ENCODE data around the gene KRTAP5-6. TPM values are rescaled to one million over a fixed set of nuclear protein-coding genes. Genes with fewer than 3 reads are reported as not detected.
"Not testable (repeated sequence)": the region's sequence is repeated elsewhere in the genome, so short reads cannot be mapped to it uniquely, and the experiment has no call there.

Gene KRTAP5-6
- total and polyA plus RNA-seq, 2 donors (not counting 1 experiment from before 2014, with no cell fraction given) = not detected

DNA sequence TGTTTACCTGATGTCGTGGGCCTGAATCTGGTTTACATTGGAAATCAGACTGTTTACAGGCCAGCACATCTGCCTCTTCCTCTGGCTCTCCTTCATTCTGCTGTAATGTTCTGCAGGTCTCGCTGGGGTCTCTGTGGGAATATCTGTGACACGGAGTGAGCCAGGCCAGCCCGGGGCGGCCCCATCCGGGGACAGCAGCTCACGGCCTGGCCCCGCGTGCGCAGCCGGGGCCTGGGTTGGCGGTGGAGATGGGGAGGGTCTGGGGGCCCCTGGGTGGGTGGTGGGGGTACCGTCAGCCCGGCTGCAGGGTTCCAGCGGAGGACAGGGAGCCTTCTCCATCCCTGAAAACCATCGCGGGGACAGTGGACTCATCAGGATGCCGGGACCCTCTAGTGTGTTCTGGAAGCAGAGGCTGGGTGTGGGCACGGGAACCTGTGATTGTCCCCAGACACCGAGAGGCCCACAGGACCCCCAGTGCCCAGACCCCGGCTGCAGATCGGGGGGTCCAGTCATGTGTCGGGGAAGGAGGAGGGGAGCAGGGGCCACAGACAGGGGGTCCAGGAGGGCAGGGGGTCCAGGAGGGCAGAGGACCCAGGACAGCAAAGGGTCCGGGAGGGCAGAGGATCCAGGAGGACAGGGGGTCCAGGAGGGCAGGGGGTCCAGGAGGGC is 13.0 kb upstream of the KRTAP5-6 start:
- CTCF ChIA-PET; intact Hi-C loops (cut with micrococcal nuclease); H3K27me3 Mint-ChIP-seq; DNase-seq; H3K4me3 Mint-ChIP-seq; ATAC-seq (ENCODE audit: low read depth); H3K4me1 ChIP-seq (ENCODE audit: control insufficient read depth in 2 of 2, insufficient read depth in 2 of 2, low read length in 2 of 2); H3K9me3 Mint-ChIP-seq (ENCODE audit: insufficient read depth); H3K79me2 ChIP-seq (ENCODE audit: control insufficient read depth, insufficient read depth, low read length); H3K9me3 ChIP-seq (ENCODE audit: control extremely low read depth in 1 of 3, control insufficient read depth in 2 of 3, insufficient read depth in 1 of 3, low read length in 2 of 3); H3K4me2 ChIP-seq (replicated peaks; ENCODE audit: low read depth, low read length, poor library complexity, severe bottlenecking); H3K27me3 ChIP-seq (replicated peaks in 1 of 4; ENCODE audit: control extremely low read depth in 1 of 4, control insufficient read depth in 3 of 4, insufficient read depth in 4 of 4, low read length in 3 of 4); H3K4me1 Mint-ChIP-seq; H3K27ac ChIP-seq (ENCODE audit: low read length in 2 of 2); H3K4me3 ChIP-seq (ENCODE audit: control extremely low read depth in 1 of 5, extremely low read depth in 1 of 5, insufficient read depth in 1 of 5, low read depth in 2 of 5, low read length in 4 of 5); H3K36me3 ChIP-seq (replicated peaks in 1 of 2; ENCODE audit: control extremely low read depth in 1 of 2, control insufficient read depth in 1 of 2, extremely low read depth in 1 of 2, insufficient read depth in 2 of 2, low read length in 1 of 2); H3K27ac Mint-ChIP-seq; POLR2A ChIA-PET; H4K20me1 ChIP-seq (ENCODE audit: control insufficient read depth, insufficient read depth, low read length, poor library complexity, severe bottlenecking); H3K9ac ChIP-seq (ENCODE audit: low read length); H2AFZ ChIP-seq (ENCODE audit: insufficient read depth, low read depth, low read length, poor library complexity, severe bottlenecking): not testable (repeated sequence)
- WGBS (ENCODE audit: insufficient coverage) = no CpG with 5 or more reads among the region's 24 CpGs

DNA sequence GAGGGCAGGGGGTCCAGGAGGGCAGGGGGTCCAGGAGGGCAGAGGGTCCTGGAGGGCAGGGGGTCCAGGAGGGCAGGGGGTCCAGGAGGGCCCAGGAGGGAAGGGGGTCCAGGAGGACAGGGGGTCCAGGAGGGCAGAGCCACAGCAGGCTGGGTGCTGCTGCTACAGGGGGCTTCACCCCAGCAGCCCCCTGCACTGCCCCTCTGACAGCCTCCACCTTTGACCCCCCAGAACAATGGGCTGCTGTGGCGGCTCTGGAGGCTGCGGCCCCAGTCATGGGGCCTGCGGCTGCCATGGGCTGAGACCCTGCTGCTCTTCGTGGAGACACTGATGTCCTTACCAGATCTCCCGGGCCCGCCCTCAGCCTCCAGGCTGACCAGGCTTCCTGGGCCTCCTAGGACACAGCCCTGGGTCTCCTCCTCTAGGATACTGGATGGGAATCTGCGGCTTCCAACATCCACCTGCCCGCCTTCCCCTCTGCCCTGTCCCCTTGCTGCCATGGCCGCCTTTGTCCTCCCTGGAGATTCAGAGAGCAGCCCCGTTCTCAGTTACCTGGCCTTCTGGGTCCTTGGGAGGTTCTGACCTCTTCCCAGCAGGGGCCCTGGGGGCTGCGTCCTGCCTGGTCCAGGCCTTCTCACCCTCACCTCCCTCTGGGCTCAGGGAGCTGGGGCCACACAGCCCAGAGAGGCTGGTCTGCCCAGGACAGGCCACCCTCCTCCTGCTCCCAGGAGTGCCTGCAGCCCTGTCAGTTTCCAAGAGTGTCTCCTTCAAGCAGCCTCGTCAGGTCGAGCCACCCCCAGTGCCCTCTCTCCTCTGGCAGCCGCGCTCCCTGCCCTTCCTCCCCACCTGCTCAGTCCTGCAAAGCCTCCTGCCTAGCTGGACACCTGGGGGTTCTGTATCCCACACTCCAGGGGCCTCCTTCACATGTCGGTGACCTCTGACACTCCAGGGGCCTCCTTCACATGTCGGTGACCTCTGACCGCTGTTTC is 11.8 kb upstream of the KRTAP5-6 start:
- H4K20me1 ChIP-seq (ENCODE audit: control insufficient read depth, insufficient read depth, low read length, poor library complexity, severe bottlenecking); CTCF ChIA-PET; H3K4me2 ChIP-seq (replicated peaks; ENCODE audit: low read depth, low read length, poor library complexity, severe bottlenecking); H3K36me3 ChIP-seq (replicated peaks in 1 of 2; ENCODE audit: control extremely low read depth in 1 of 2, control insufficient read depth in 1 of 2, extremely low read depth in 1 of 2, insufficient read depth in 2 of 2, low read length in 1 of 2); H2AFZ ChIP-seq (ENCODE audit: insufficient read depth, low read depth, low read length, poor library complexity, severe bottlenecking); H3K9me3 Mint-ChIP-seq (ENCODE audit: insufficient read depth); H3K9me3 ChIP-seq (ENCODE audit: control extremely low read depth in 1 of 3, control insufficient read depth in 2 of 3, insufficient read depth in 1 of 3, low read length in 2 of 3); H3K9ac ChIP-seq (ENCODE audit: low read length); H3K79me2 ChIP-seq (ENCODE audit: control insufficient read depth, insufficient read depth, low read length); H3K4me3 Mint-ChIP-seq; DNase-seq; intact Hi-C loops (cut with micrococcal nuclease); H3K4me1 ChIP-seq (ENCODE audit: control insufficient read depth in 2 of 2, insufficient read depth in 2 of 2, low read length in 2 of 2); ATAC-seq (ENCODE audit: low read depth); H3K27ac ChIP-seq (ENCODE audit: low read length in 2 of 2); H3K4me1 Mint-ChIP-seq; H3K27ac Mint-ChIP-seq; H3K27me3 Mint-ChIP-seq; H3K4me3 ChIP-seq (ENCODE audit: control extremely low read depth in 1 of 5, extremely low read depth in 1 of 5, insufficient read depth in 1 of 5, low read depth in 2 of 5, low read length in 4 of 5); POLR2A ChIA-PET: not testable (repeated sequence)
- H3K27me3 ChIP-seq (replicated peaks in 1 of 4; ENCODE audit: control extremely low read depth in 1 of 4, control insufficient read depth in 3 of 4, insufficient read depth in 4 of 4, low read length in 3 of 4) = peaks cover 0 to 13% (median 0%) of the 10 kb centered on the region in 4 experiments
- WGBS (ENCODE audit: insufficient coverage) = 74% methylated on average over 7 of the region's 18 CpGs

DNA sequence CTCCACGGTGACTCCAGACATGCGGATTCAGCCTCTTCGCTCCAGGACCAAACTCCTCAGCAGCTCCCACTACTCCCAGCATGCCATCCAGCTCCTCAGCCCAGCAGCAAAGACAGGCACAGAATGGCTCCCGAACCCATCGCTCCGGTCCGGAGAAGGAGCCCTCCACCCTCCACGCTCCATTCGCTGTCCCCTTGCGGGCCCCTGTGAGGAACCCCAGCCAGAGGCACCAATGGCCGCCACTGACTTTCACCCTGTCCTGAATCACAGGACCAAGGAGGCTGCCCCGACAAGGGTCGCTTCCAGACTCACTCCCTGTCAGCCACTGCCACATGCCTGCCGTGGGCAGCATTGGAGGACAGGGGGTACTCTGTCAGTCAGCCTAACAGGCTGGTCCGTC is 10.8 kb upstream of the KRTAP5-6 start:
- POLR2A ChIA-PET; H3K9me3 ChIP-seq (ENCODE audit: control extremely low read depth in 1 of 3, control insufficient read depth in 2 of 3, insufficient read depth in 1 of 3, low read length in 2 of 3); H3K4me3 Mint-ChIP-seq; H3K9ac ChIP-seq (ENCODE audit: low read length); H3K9me3 Mint-ChIP-seq (ENCODE audit: insufficient read depth); H3K27ac Mint-ChIP-seq; CTCF ChIA-PET; DNase-seq; intact Hi-C loops (cut with micrococcal nuclease); H3K27ac ChIP-seq (ENCODE audit: low read length in 2 of 2); H4K20me1 ChIP-seq (ENCODE audit: control insufficient read depth, insufficient read depth, low read length, poor library complexity, severe bottlenecking); H3K4me1 Mint-ChIP-seq; H3K79me2 ChIP-seq (ENCODE audit: control insufficient read depth, insufficient read depth, low read length); ATAC-seq (ENCODE audit: low read depth); H3K27me3 Mint-ChIP-seq; H3K4me3 ChIP-seq (ENCODE audit: control extremely low read depth in 1 of 5, extremely low read depth in 1 of 5, insufficient read depth in 1 of 5, low read depth in 2 of 5, low read length in 4 of 5); H3K4me1 ChIP-seq (ENCODE audit: control insufficient read depth in 2 of 2, insufficient read depth in 2 of 2, low read length in 2 of 2); H3K36me3 ChIP-seq (replicated peaks in 1 of 2; ENCODE audit: control extremely low read depth in 1 of 2, control insufficient read depth in 1 of 2, extremely low read depth in 1 of 2, insufficient read depth in 2 of 2, low read length in 1 of 2); H2AFZ ChIP-seq (ENCODE audit: insufficient read depth, low read depth, low read length, poor library complexity, severe bottlenecking); H3K4me2 ChIP-seq (replicated peaks; ENCODE audit: low read depth, low read length, poor library complexity, severe bottlenecking): not testable (repeated sequence)
- WGBS (ENCODE audit: insufficient coverage) = 86% methylated on average over 8 of the region's 15 CpGs
- H3K27me3 ChIP-seq (replicated peaks in 1 of 4; ENCODE audit: control extremely low read depth in 1 of 4, control insufficient read depth in 3 of 4, insufficient read depth in 4 of 4, low read length in 3 of 4) = peaks cover 0 to 19% (median 1%) of the 10 kb centered on the region in 4 experiments

All from B cell (primary cell).